K562 (cell line): ENCODE results near the gene NUP98. TPM values are rescaled to one million over a fixed set of nuclear protein-coding genes. Genes with fewer than 3 reads are reported as not detected.

Source experiments
- ATAC-seq: fragments of 200-7000 bp; cut with Tn5 transposase; 3 replicates; pipeline ENCODE4 v1.9.1; 2020; ENCODE audit warnings: moderate library complexity
- BruUV-seq: library from RNA; stranded (reverse); fragments of 400-500 nt; replicated peaks from 2 replicates; lab custom pipeline; 2021; lab: Mats Ljungman, UMichigan
- CTCF ChIA-PET: fragments of 300-600 bp; formaldehyde crosslinking; extraction: SDS; loops from one replicate; lab custom pipeline; 2021; ENCODE audit warnings: low intra/inter-chr PET ratio; lab: Yijun Ruan, JAX
- POLR2A ChIA-PET: fragments of 300-600, 350-650 bp; sonication (Branson Sonifier 250); formaldehyde crosslinking; extraction: SDS; loops from one replicate; lab custom pipeline; 2021; ENCODE audit warnings: antibody characterized with exemption, inconsistent platforms; lab: Yijun Ruan, JAX
- DNase-seq, 4 experiments: peaks; one replicate each; pipeline versions ENCODE4 v3.0.0 to v3.0.0-alpha.2; 2011 to 2018; ENCODE audit warnings: low spot score in 3 of 4, mixed read lengths in 3 of 4; ENCODE audit errors: extremely low read depth in 1 of 4
- FAIRE-seq: peaks from 2 replicates; lab custom pipeline; 2011; peaks lifted over from hg19 to GRCh38; lab: Jason Lieb, UNC
- H2AFZ ChIP-seq: 2 replicates; pipeline ENCODE4 v1.6.0; 2011; ENCODE audit warnings: low read depth, low read length, control low read depth, inconsistent platforms
- H3K27ac ChIP-seq: fragments of 200-600 bp; 3 replicates; pipeline ENCODE4 v1.8.0; 2011; ENCODE audit warnings: low read depth, mild to moderate bottlenecking, control low read depth, inconsistent platforms, low read length, moderate library complexity, mixed read lengths; ENCODE audit errors: extremely low read depth
- H3K27me3 ChIP-seq, 2 experiments: fragments of 300-600 bp in 1 of 2; 2 replicates in 1 of 2; 3 replicates in 1 of 2; pipeline versions ENCODE4 v1.6.0 to v1.8.0; 2011; ENCODE audit warnings: inconsistent platforms in 2 of 2, low read length in 2 of 2, mild to moderate bottlenecking in 1 of 2, mixed read lengths in 1 of 2, moderate library complexity in 1 of 2; ENCODE audit not compliant: control insufficient read depth in 2 of 2, insufficient read depth in 2 of 2
- H3K36me3 ChIP-seq: fragments of 300-600 bp; 3 replicates; pipeline ENCODE4 v1.8.0; 2011; ENCODE audit warnings: mild to moderate bottlenecking, low read length, inconsistent platforms; ENCODE audit not compliant: control insufficient read depth, insufficient read depth
- H3K4me1 ChIP-seq, 2 experiments: fragments of 200-600 bp in 1 of 2; replicated peaks in 1 of 2; 2 replicates in 1 of 2; 3 replicates in 1 of 2; pipeline versions ENCODE4 v1.5.1 to v1.8.0; 2011; ENCODE audit warnings: inconsistent platforms in 2 of 2, low read length in 2 of 2, mild to moderate bottlenecking in 1 of 2, mixed read lengths in 1 of 2, moderate library complexity in 1 of 2; ENCODE audit not compliant: control insufficient read depth in 2 of 2, insufficient read depth in 2 of 2
- H3K4me2 ChIP-seq: 2 replicates; pipeline ENCODE4 v1.6.1; 2011; ENCODE audit warnings: low read length, control low read depth, inconsistent platforms, mixed read lengths; ENCODE audit not compliant: insufficient read depth
- H3K4me3 ChIP-seq: fragments of 200-600 bp; sonication (generic), shearing (Covaris generic); 2 replicates; pipeline ENCODE4 v1.5.1; 2016; ENCODE audit warnings: control low read depth, inconsistent platforms
- H3K79me2 ChIP-seq: fragments of 200-600 bp; 3 replicates; pipeline ENCODE4 v1.8.0; 2011; ENCODE audit warnings: low read length, inconsistent platforms; ENCODE audit not compliant: control insufficient read depth, insufficient read depth
- H3K9ac ChIP-seq, 2 experiments: 2 replicates each; pipeline versions ENCODE4 v1.6.0 to v1.6.1; 2011; ENCODE audit warnings: low read depth in 2 of 2, low read length in 2 of 2, control low read depth in 1 of 2, inconsistent platforms in 1 of 2, mild to moderate bottlenecking in 1 of 2, mixed read lengths in 1 of 2; ENCODE audit not compliant: insufficient read depth in 1 of 2
- H3K9me1 ChIP-seq: one replicate; pipeline ENCODE4 v1.6.0; 2011; ENCODE audit warnings: inconsistent platforms, mild to moderate bottlenecking, low read length, moderate library complexity; ENCODE audit not compliant: control insufficient read depth, insufficient read depth
- H3K9me3 ChIP-seq: replicated peaks from 2 replicates; pipeline ENCODE4 v1.5.1; 2011; ENCODE audit warnings: low read depth, low read length, inconsistent platforms; ENCODE audit not compliant: control insufficient read depth, insufficient read depth
- H4K20me1 ChIP-seq: replicated peaks from 2 replicates; pipeline ENCODE4 v1.6.1; 2011; ENCODE audit warnings: low read length, inconsistent platforms, mixed read lengths; ENCODE audit not compliant: control insufficient read depth, insufficient read depth
- ARHGAP35 ChIP-seq: fragments of 450-650 bp; IDR thresholded peaks from 2 replicates; pipeline ENCODE4 v1.6.1; 2018; ENCODE audit not compliant: partially characterized antibody
- MECOM ChIP-seq: fragments of 250-450 bp; sonication (Bioruptor Pico); IDR thresholded peaks from 2 replicates; pipeline ENCODE4 v1.8.0; 2022; ENCODE audit warnings: inconsistent platforms
- TAF7 ChIP-seq: fragments of 450-650 bp; IDR thresholded peaks from 2 replicates; pipeline ENCODE4 v1.6.1; 2016; ENCODE audit warnings: missing genetic modification characterization, missing compliant biosample characterization
- ZKSCAN8 ChIP-seq: fragments of 200-800 bp; sonication (Bioruptor generic); IDR thresholded peaks from 2 replicates; pipeline ENCODE4 v1.6.1; 2016; ENCODE audit warnings: missing genetic modification characterization, missing compliant biosample characterization
- WGBS: fragments of 100-300 bp; shearing (Covaris generic); methylation state at CpG from one replicate; pipeline ENCODE4 v1.1.6; 2016; ENCODE audit warnings: low coverage, mixed read lengths; ENCODE audit not compliant: insufficient coverage; ENCODE audit errors: missing lambda C conversion rate; 5-methylcytosine and 5-hydroxymethylcytosine counted together
- in situ Hi-C: fragments of 300-500 bp; cut with MboI; formaldehyde crosslinking; loops from 4 replicates; pipeline ENCODE4 v1.15.0; 2018; ENCODE audit warnings: inconsistent platforms, mixed read lengths
- intact Hi-C: fragments of 100-400 bp; cut with micrococcal nuclease; formaldehyde crosslinking; loops from 2 replicates; pipeline ENCODE4 v1.14.2; 2022
- polyA plus RNA-seq, 8 experiments: library from polyadenylated mRNA; depleted of rRNA in 4 of 8; stranded (reverse) in 5 of 8; unstranded in 3 of 8; fragments of >200 nt; fragmentation: Nextera tagmentation in 2 of 8; fragmentation: Illumina TruSeq in 1 of 8; extraction: Ambion mirVana in 2 of 8; extraction: Trizol in 1 of 8; gene quantifications; 2 replicates each; pipeline versions ENCODE4 v1.2.1 to v1.2.3, GENCODE V29; 2011 to 2014; ENCODE audit warnings: inconsistent platforms in 1 of 8, missing spikeins in 1 of 8
- total RNA-seq, 7 experiments: library from RNA; depleted of rRNA in 6 of 7; stranded (reverse); fragments of >200 nt in 6 of 7; fragmentation: Illumina TruSeq in 2 of 7; extraction: Trizol in 2 of 7; gene quantifications; 2 replicates each; pipeline versions ENCODE4 v1.2.1 to v1.2.3, GENCODE V29; 2011 to 2021; ENCODE audit warnings: low replicate concordance in 1 of 7

NUP98 gene
- total and polyA plus RNA-seq, 9 of the 15 experiments (the other 6 are each of a cell fraction or from before 2014, with no cell fraction given): 45.1 to 196 (median 130) TPM

DNA sequence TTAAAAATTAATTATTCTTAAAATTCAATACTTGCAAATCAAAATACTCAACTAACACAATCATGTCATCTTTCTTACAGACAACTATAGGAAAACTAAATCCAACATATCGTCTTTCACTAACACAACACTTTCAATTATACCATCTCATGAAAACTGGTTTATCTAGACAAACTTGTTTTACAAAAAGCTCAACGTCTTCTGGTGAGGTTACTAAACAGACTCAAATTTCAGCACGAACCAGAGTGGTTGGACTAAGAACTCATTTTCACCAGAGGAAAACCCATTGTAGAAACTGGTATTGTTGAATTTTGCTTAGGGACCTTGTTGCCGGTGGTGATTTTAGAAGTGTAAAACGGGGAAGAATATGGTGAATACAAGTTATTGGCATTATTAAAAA, 52.2 kb downstream of the NUP98 start (continued):
- TF ChIP-seq MECOM: no peak

DNA sequence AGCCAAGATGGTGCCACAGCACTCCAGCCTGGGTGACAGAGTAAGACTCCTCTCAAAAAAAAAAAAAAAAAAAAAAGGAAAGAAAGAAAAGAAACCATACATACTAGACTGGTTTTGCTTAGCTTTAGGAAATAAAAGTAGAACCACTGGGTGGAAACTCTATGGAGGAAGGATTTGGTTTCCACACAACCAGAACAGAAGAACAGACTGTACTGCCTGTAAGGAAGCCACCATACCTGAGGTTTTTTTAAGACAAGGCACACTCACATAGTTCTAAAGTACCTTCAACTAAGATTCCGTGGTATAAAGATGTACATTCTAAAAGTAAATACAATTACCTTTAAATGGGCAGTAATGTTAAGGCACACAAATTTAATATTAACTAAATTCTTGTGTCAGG, 58.6 kb downstream of the NUP98 start:
- DNase-seq: no peak
- H3K4me3 ChIP-seq: no peak overlapping the region
- no peaks in the 10 kb centered on the region for H3K27me3 ChIP-seq
- POLR2A ChIA-PET: no interaction called here
- H3K79me2 ChIP-seq: peaks cover 2% of the 10 kb centered on the region; the same call in 1 of the 3 replicates
- no peaks in the 10 kb centered on the region for H3K9me3 ChIP-seq
- no peak overlapping the region for H3K9ac ChIP-seq
- intact Hi-C loops (no loop called here), in situ Hi-C loops (no loop called here)
- CTCF ChIA-PET: no interaction called here
- H2AFZ ChIP-seq: no peak overlapping the region
- FAIRE-seq: no peak
- ATAC-seq: no peak
- no peak overlapping the region for H3K27ac ChIP-seq
- no peak for TF ChIP-seq TAF7 (tag)
- H4K20me1 ChIP-seq: no peaks in the 10 kb centered on the region
- H3K9me1 ChIP-seq: no peaks in the 10 kb centered on the region
- H3K4me2 ChIP-seq: no peak overlapping the region
- H3K36me3 ChIP-seq: peaks cover 90% of the 10 kb centered on the region
- WGBS: 93% methylated on average over 1 of the region's 1 CpG
- no TSS peak for BruUV-seq
- no peaks in the 10 kb centered on the region for H3K4me1 ChIP-seq

DNA sequence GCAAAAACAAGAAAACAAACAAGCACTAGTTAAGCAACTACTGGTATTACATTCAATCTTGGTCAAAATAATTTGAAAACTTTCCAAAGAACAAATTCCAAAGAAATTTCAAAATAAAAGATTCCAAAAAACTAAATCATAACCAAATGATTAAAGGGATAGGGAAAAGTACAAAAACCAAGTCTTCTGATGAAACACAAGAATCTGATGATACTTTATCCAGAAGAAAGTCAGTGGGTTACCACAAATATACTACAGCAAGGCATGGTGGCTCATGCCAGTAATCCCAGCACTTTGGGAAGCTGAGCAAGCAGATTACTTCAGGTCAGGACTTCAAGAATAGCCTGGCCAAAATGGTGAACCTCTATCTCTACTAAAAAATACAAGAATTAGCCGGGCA, 59.1 kb downstream of the NUP98 start:
- CTCF ChIA-PET: interaction anchor here (0.7 kb wide), 1 partner anchor 53 kb away, joined by 3 read pairs; no protein-coding TSS in a partner anchor
- in situ Hi-C loops: no loop called here
- no peak for TF ChIP-seq ARHGAP35
- no peak for TF ChIP-seq ZKSCAN8 (CRISPR knock-in tag)

More for the DNA sequence above, 59.1 kb downstream of the NUP98 start:
- 89% methylated on average over 1 of the region's 1 CpG for WGBS
- Histone ChIP-seq H3K4me3 (no peak overlapping the region), H3K27ac (no peak overlapping the region), H4K20me1 (no peaks in the 10 kb centered on the region), H3K36me3 (peaks cover 91% of the 10 kb centered on the region), H3K79me2 (peaks cover 2% of the 10 kb centered on the region; the same call in 1 of the 3 replicates), H3K9me3 (no peaks in the 10 kb centered on the region), H3K9ac (no peak overlapping the region), H3K27me3 (no peaks in the 10 kb centered on the region), H3K4me2 (no peak overlapping the region), H3K4me1 (no peaks in the 10 kb centered on the region), H2AFZ (no peak overlapping the region), H3K9me1 (no peaks in the 10 kb centered on the region)
- intact Hi-C loops: no loop called here
- POLR2A ChIA-PET: no interaction called here
- DNase-seq (no peak), ATAC-seq (no peak), FAIRE-seq (no peak)
- no TSS peak for BruUV-seq
